ENCODE results near the gene EVL. TPM values are rescaled to one million over a fixed set of nuclear protein-coding genes. Genes with fewer than 3 reads are reported as not detected.

Gene EVL
- total RNA-seq, 1 donor from 2014 or later: 45.7 TPM

GRCh38 chr14:100142073-100143040, 77.1 kb downstream of the EVL start:
- DNase-seq (ENCODE audit: extremely low read depth, low read depth, low spot score): peak; percentile 58

GRCh38 chr14:100143523-100143922, 78.3 kb downstream of the EVL start:
- DNase-seq (ENCODE audit: extremely low read depth, low read depth, low spot score): no peak

GRCh38 chr14:100143934-100144333, 78.7 kb downstream of the EVL start:
- DNase-seq (ENCODE audit: extremely low read depth, low read depth, low spot score): no peak

DNA sequence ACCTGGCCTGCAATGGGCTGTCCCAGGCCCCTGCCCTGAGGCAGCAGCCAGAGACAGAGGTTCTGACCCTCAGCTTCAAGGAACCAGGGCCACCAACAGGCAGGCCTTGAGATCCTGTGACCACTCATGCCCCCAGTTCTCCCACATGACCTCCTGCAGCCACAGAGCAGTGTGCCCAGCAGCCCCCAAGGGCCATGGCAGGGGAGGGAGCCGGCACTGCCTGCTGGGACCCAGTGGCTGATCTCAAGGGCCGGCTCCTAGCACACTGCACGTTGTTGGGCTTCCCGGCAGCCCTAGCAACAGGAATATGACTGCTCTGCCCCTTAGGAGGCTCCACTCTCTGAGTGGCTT, 79.4 kb downstream of the EVL start:
- no peak for DNase-seq (ENCODE audit: extremely low read depth, low read depth, low spot score)

- no peak for DNase-seq (ENCODE audit: extremely low read depth, low read depth, low spot score)
Observed at GRCh38 chr14:100144996-100145646, 79.9 kb downstream of the EVL start.

DNA sequence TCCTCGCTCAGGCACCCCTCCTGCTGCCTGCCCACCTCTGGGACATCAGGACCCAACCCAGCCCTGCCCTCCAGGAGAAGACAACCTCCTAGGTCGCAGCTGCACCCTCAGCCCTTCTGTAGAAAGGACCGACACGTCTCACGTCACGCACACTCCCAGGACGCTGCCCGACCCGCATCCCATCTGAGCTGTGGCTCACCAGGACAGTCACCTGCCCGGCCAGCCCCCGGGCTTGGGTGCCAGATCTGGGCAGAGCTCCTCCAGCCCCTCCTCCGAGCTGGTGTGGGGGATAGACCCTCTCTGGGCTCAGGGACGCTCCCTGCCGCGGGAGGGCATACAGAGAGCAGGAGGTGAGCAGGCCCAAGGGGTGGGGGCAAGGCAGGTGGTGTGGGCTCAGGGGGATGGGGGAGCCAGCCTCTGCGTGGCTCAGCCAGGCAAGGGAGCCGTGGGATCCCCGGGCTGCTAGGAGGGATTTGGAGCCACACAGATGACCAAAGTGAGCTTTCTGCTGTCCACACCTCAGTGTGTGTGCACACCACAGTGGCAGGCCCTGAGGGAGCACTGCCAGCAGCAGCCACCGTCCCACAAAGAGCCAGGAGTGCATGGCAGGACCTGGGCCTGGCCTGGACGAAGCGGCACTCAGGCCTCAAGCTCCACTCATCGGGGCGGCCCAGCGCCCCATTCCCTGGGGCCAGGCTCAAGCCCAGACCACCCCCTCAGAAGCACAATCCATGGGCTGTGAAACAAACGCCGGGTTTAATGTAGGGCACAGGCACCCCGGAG, 80.7 kb downstream of the EVL start:
- no peak for DNase-seq (ENCODE audit: extremely low read depth, low read depth, low spot score)

DNA sequence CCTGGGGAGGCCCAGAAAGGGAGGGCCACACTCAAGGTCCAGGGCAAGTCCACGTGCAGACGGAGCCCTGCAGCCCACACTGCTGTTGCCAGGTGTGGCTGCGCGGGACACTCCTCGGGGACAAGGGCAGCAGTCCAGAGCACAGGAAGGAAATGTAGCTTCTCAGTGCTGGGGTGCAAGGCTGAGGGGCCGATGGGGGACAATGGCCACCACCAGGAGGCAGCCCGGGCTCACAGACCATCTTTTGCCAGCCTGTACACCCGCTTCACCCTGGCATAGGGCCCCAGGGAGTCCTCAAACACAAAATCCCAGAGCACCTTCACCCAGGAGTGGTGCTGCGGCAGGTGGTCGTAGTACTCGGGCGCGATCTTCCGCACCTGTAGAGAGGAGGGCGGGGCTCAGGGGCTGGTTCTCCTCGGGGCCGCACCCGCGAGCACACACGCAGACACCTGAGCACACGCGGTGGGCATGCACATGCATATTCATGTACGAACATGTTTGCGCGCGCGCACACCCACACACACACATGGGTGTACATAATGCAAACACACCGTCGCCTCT, 81.4 kb downstream of the EVL start:
- no peak for DNase-seq (ENCODE audit: extremely low read depth, low read depth, low spot score)

DNA sequence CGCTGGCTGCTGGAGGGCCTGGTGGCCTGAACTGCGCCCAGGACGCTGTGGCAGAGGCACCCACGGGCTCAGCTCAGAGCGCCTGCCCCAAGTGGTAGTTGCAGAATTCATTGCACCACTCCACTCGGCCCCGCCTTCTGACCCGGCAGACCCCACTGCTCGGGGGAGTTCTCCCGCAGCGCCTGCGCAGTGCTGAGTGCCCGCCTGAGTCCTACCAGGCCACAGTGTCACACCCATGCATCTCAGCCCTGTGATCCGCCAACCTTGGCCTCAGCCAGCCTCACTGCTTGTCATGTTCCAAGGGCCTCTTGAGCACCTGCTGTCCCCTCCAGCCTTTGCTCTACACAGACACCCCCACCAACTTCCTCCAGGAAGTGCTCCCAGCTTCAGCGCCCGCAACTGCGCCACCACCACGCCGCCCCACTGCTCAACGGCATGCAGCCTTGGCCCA, 82.0 kb downstream of the EVL start:
- DNase-seq (ENCODE audit: extremely low read depth, low read depth, low spot score): no peak

DNA sequence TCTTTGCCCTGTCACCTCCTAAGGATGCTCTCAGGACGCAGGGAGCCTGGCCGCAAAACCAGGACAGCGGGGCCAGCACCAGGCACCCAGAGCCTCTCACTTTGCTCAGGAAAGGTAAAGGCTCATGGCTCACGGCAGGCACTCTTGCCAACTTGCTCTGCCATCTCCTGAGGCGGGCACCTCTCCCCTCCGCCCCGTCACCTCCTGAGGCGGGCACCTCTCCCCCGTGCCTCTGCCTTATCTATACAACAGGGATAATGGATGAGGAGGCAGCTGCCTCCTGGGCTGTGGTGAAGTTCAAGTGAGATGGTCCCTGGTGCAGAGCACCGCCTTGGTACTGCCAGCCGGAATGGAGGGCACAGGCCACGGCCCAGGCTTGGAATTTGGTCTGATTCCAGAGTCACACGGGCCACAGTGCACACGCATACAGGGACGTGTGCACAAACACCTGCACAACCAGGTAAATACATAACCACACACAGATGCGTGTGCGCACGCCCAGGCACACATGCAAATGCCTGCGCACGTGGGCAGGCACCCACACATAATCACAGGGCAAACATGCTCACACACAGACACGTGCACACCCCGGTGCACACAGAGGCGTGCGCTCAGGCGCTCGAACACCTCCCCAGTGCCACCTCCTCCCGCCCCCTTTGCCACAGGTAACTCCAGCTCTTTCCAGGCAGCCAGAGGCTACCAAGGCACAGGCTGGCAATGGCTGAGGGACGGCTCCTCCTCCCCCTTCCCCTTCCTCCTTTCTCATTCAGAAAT, 82.7 kb downstream of the EVL start:
- no peak for DNase-seq (ENCODE audit: extremely low read depth, low read depth, low spot score)

GRCh38 chr14:100148837-100149731, 83.9 kb downstream of the EVL start:
- DNase-seq (ENCODE audit: extremely low read depth, low read depth, low spot score): no peak

GRCh38 chr14:100149851-100150611, 84.8 kb downstream of the EVL start:
- no peak for DNase-seq (ENCODE audit: extremely low read depth, low read depth, low spot score)

DNA sequence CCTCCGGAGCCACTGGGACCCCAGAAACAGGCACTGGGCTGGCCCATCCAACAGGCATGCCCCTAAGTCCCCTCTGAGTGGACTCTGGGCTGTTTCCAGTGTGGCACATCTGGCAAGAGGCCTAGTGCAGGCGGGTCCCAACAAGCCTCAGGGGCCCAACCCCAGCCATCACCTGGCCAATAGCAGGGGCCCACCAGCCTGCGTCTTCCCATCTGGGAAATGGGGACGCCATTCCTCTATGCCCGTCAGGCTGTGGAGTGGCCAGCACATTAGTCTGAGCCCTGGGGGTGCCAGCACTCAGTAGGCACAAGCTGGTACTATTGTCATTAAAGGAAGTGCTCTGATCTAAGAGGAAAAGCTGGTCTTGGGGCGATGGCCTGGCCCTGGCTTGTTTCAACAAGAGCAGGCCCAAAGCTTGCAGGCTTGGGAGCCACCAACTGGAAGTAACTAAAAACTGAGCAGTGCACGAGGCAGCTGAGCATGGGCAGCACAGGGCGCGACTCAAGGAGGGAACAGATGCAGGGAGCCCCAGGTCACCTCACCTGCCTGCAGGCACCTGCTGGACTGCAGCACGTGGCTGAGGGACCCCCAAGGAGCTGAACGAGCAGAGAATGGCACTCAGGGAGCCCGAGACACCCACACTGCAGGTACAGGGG, 85.8 kb downstream of the EVL start:
- DNase-seq (ENCODE audit: extremely low read depth, low read depth, low spot score): no peak

GRCh38 chr14:100152091-100152490, 86.9 kb downstream of the EVL start:
- no peak for DNase-seq (ENCODE audit: extremely low read depth, low read depth, low spot score)

GRCh38 chr14:100153560-100153959, 88.3 kb downstream of the EVL start:
- no peak for DNase-seq (ENCODE audit: extremely low read depth, low read depth, low spot score)

GRCh38 chr14:100155049-100155621, 89.9 kb downstream of the EVL start:
- DNase-seq (ENCODE audit: extremely low read depth, low read depth, low spot score): no peak

- no peak for DNase-seq (ENCODE audit: extremely low read depth, low read depth, low spot score)
Observed at GRCh38 chr14:100155756-100156616, 90.8 kb downstream of the EVL start.

DNA sequence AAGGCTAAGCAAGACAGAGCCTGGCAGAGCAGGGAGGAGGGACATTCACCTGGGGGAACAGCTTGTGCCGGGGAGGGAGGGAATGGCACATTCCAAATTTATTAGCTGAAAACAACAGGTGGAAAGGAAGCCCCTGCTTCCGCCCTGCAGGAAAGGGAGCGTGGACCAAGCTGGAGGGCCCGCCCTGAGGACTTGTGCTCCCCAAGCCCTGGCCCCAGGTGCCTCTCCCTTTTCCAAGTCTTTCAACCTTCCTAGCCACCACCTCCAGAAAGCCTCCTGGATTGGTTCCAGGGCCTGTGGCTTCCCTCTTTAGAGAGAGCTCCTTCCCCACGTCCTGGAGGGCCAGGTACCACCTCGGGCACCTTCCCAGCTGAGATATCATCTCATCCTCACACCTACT, 91.6 kb downstream of the EVL start:
- no peak for DNase-seq (ENCODE audit: extremely low read depth, low read depth, low spot score)
